ENCODE measurements around the gene ZNF678. TPM values are rescaled to one million over a fixed set of nuclear protein-coding genes. Genes with fewer than 3 reads are reported as not detected.

Gene ZNF678
- total and polyA plus RNA-seq, 7 donors = 1.2 to 5.0 (median 3.0) TPM

DNA sequence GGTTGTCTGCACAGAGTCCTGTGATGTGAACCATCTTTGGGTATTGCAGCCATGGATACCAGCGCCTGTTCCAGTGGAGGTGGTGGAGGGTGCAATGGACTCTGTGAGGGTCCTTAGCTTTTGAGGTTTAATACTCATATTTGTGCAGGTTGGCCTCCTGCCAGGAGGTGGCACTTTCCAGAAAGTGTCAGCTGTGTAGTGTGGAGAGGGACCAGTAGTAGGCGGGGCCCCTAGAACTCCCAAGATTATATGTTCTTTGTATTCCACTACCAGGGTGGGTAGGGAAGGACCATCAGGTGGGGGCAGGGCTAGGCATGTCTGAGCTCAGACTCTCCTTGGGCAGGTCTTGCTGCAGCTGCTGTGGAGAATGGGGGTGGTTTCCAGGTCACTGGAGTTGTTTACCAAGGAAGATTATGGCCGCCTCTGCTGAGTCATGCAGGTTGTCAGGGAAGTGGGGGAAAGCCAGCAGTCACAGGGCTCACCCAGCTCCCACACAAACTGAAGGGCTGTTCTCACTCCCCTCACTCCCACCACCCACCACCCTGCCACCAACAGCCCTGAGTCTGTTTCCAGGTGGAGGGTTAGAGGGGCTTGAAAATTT, 31.2 kb upstream of the ZNF678 start:
- peaks cover 91% of the 10 kb centered on the region for H3K9me3 ChIP-seq
- no peak for ATAC-seq
- peak in 1 of 2 donors; percentile 30 for DNase-seq
- no peak overlapping the region for H3K27ac ChIP-seq
- no peaks in the 10 kb centered on the region for H3K4me1 ChIP-seq
- H3K27me3 ChIP-seq (ENCODE audit: insufficient read depth in 3 of 3, low read length in 2 of 3) = no peaks in the 10 kb centered on the region
- H3K36me3 ChIP-seq (ENCODE audit: insufficient read depth in 1 of 2, low read depth in 1 of 2) = no peaks in the 10 kb centered on the region
- 95 to 96% (median 95%) methylated on average over 3 of the region's 3 CpGs for WGBS, 3 donors
- H3K4me3 ChIP-seq = no peak overlapping the region
- intact Hi-C loops (cut with DNase I) = no loop called here
- TF ChIP-seq, protein P1, sequence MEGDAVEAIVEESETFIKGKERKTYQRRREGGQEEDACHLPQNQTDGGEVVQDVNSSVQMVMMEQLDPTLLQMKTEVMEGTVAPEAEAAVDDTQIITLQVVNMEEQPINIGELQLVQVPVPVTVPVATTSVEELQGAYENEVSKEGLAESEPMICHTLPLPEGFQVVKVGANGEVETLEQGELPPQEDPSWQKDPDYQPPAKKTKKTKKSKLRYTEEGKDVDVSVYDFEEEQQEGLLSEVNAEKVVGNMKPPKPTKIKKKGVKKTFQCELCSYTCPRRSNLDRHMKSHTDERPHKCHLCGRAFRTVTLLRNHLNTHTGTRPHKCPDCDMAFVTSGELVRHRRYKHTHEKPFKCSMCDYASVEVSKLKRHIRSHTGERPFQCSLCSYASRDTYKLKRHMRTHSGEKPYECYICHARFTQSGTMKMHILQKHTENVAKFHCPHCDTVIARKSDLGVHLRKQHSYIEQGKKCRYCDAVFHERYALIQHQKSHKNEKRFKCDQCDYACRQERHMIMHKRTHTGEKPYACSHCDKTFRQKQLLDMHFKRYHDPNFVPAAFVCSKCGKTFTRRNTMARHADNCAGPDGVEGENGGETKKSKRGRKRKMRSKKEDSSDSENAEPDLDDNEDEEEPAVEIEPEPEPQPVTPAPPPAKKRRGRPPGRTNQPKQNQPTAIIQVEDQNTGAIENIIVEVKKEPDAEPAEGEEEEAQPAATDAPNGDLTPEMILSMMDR (IDR thresholded peaks at IDR 0.05) = no peak

GRCh38 chr1:227540170-227541098, 22.9 kb upstream of the ZNF678 start:
- H3K27ac ChIP-seq = no peak overlapping the region
- peaks cover 8% of the 10 kb centered on the region for H3K4me1 ChIP-seq
- H3K27me3 ChIP-seq (ENCODE audit: insufficient read depth in 3 of 3, low read length in 2 of 3) = no peaks in the 10 kb centered on the region
- ATAC-seq (no peak), DNase-seq (no peak)
- TF ChIP-seq, protein P1 (IDR thresholded peaks at IDR 0.05) = no peak
- intact Hi-C loops (cut with DNase I) = loop anchor here in 1 of 2 donors (5.0 kb wide), 1 partner anchor 412 kb away; no protein-coding TSS in a partner anchor
- no peaks in the 10 kb centered on the region for H3K36me3 ChIP-seq (ENCODE audit: insufficient read depth in 1 of 2, low read depth in 1 of 2)
- WGBS, 3 donors = 91 to 97% (median 91%) methylated on average over 5 of the region's 5 CpGs
- H3K4me3 ChIP-seq = no peak overlapping the region
- peaks cover 21% of the 10 kb centered on the region for H3K9me3 ChIP-seq

DNA sequence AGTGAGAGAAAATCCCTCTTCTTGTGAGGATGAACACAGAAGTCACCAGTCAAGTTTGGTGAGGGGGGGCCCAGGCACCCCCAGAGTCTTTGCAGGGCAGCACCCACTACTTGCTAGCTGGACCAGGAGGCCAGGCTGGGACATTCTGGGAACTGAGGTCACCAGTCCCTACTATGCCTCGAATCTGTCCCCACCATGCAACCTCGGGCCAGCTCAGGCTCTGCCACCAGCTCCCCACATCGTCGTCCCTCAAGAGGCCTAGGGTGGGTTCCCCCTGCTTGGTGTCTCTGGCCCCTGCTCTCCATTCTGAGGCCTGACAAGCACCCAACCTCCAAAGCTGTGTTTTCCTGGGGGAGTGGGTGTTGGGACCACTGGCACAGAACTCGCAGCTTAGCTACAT, 22.2 kb upstream of the ZNF678 start:
- intact Hi-C loops (cut with DNase I) = loop anchor here in 1 of 2 donors (5.0 kb wide), 1 partner anchor 411 kb away; no protein-coding TSS in a partner anchor
- 92 to 95% (median 92%) methylated on average over 5 of the region's 5 CpGs for WGBS, 3 donors
- H3K9me3 ChIP-seq = peaks cover 14% of the 10 kb centered on the region
- TF ChIP-seq, protein P1 (IDR thresholded peaks at IDR 0.05) = no peak
- H3K36me3 ChIP-seq (ENCODE audit: insufficient read depth in 1 of 2, low read depth in 1 of 2) = no peaks in the 10 kb centered on the region
- H3K27me3 ChIP-seq (ENCODE audit: insufficient read depth in 3 of 3, low read length in 2 of 3) = no peaks in the 10 kb centered on the region
- H3K4me1 ChIP-seq = peaks cover 8% of the 10 kb centered on the region
- DNase-seq (no peak), ATAC-seq (no peak)
- peak overlapping the region; percentile 94 for H3K4me3 ChIP-seq
- H3K27ac ChIP-seq = no peak overlapping the region

GRCh38 chr1:227541796-227542152, 21.6 kb upstream of the ZNF678 start:
- Histone ChIP-seq H3K9me3 (peaks cover 9% of the 10 kb centered on the region), H3K27me3 (ENCODE audit: insufficient read depth in 3 of 3, low read length in 2 of 3) (no peaks in the 10 kb centered on the region), H3K4me1 (peaks cover 8% of the 10 kb centered on the region), H3K27ac (peak overlapping the region; percentile 83), H3K4me3 (peak overlapping the region; percentile 94), H3K36me3 (ENCODE audit: insufficient read depth in 1 of 2, low read depth in 1 of 2) (no peaks in the 10 kb centered on the region)
- DNase-seq = no peak
- intact Hi-C loops (cut with DNase I) = loop anchor here in 1 of 2 donors (2.0 to 5.0 kb wide), 2 partner anchors 61 to 411 kb away; no protein-coding TSS in a partner anchor
- TF ChIP-seq, protein P1 (IDR thresholded peaks at IDR 0.05) = no peak
- 11 to 21% (median 13%) methylated on average over 29 to 32 of the region's 32 CpGs for WGBS, 3 donors
- ATAC-seq = peak; percentile 12 to 28 (median 20)
